ENCODE measurements around the gene ZNF593OS. TPM values are rescaled to one million over a fixed set of nuclear protein-coding genes. Genes with fewer than 3 reads are reported as not detected.

ZNF593OS gene
- total RNA-seq, 1 experiment from 2014 or later: not detected

DNA sequence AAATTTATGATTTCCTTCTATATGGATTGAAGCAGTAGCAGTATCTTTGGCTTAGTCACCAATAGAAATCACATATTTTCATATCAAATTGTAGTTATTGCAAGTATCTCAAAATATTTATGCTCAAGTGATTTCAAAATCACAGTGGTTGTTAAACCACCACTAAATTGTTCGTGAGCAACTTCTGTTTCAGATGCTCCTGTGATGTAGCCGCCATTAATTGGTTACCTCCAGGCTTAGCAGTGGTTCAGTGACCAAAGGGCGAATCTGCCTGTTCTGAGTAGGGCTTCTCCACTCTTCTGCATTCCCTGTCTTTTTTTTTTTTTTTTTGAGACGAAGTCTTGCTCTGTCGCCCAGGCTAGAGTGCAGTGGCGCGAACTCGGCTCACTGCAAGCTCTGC lies 3.7 kb upstream of the ZNF593OS start:
- peaks cover 0 to 10% (median 7%) of the 10 kb centered on the region in 3 experiments; a peak in 3 of 7 replicates for H3K36me3 Mint-ChIP-seq (ENCODE audit: insufficient read depth in 1 of 3, low read depth in 3 of 3)
- no peak overlapping the region for H3K4me2 ChIP-seq (ENCODE audit: insufficient read depth, insufficient read length, low read length)
- H3K27me3 Mint-ChIP-seq (ENCODE audit: low read depth): no peaks in the 10 kb centered on the region
- no peak overlapping the region for H2BK5ac ChIP-seq (ENCODE audit: insufficient read length, low read length)
- WGBS (ENCODE audit: extremely low coverage, insufficient read length, low lambda C conversion rate): no CpG with 5 or more reads among the region's 8 CpGs
- no peak overlapping the region for H4K91ac ChIP-seq (ENCODE audit: insufficient read length, low read depth, low read length)
- no peak overlapping the region for H2AFZ ChIP-seq (ENCODE audit: low read length)
- H3K56ac ChIP-seq (ENCODE audit: insufficient read length, low read depth, low read length): no peak overlapping the region
- no peak overlapping the region for H2BK12ac ChIP-seq (ENCODE audit: insufficient read length, low read depth, low read length)
- no peak overlapping the region for H2BK15ac ChIP-seq (ENCODE audit: low read depth, low read length)
- peaks cover 7 to 24% of the 10 kb centered on the region in 2 experiments; a peak in 3 of 4 replicates for H3K4me1 Mint-ChIP-seq
- H3K23me2 ChIP-seq (ENCODE audit: insufficient read length, low read depth, low read length, poor library complexity, severe bottlenecking): peaks cover 3% of the 10 kb centered on the region
- no peak overlapping the region for H2AK5ac ChIP-seq (ENCODE audit: insufficient read length, low read length)
- no peak overlapping the region for H3K4ac ChIP-seq (ENCODE audit: low read depth, low read length)
- H3K9me3 Mint-ChIP-seq: no peaks in the 10 kb centered on the region
- H3K27ac Mint-ChIP-seq: no peak overlapping the region
- TF ChIP-seq, protein P1, sequence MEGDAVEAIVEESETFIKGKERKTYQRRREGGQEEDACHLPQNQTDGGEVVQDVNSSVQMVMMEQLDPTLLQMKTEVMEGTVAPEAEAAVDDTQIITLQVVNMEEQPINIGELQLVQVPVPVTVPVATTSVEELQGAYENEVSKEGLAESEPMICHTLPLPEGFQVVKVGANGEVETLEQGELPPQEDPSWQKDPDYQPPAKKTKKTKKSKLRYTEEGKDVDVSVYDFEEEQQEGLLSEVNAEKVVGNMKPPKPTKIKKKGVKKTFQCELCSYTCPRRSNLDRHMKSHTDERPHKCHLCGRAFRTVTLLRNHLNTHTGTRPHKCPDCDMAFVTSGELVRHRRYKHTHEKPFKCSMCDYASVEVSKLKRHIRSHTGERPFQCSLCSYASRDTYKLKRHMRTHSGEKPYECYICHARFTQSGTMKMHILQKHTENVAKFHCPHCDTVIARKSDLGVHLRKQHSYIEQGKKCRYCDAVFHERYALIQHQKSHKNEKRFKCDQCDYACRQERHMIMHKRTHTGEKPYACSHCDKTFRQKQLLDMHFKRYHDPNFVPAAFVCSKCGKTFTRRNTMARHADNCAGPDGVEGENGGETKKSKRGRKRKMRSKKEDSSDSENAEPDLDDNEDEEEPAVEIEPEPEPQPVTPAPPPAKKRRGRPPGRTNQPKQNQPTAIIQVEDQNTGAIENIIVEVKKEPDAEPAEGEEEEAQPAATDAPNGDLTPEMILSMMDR (conservative IDR thresholded peaks at IDR 0.05): no peak
- H3K9ac ChIP-seq (ENCODE audit: extremely low read depth, insufficient read length, low read length): no peak overlapping the region
- H4K8ac ChIP-seq (replicated peaks; ENCODE audit: insufficient read length, low read depth, low read length): no peak overlapping the region
- no peak overlapping the region for H3K14ac ChIP-seq (ENCODE audit: insufficient read depth, low read length)
- H3K79me2 ChIP-seq (ENCODE audit: insufficient read depth, low read length): peaks cover 2% of the 10 kb centered on the region; the same call in 1 of the 2 replicates
- H3K18ac ChIP-seq (ENCODE audit: insufficient read length, low read depth, low read length): no peak overlapping the region
- H4K5ac ChIP-seq (ENCODE audit: insufficient read length, low read depth, low read length): no peak overlapping the region
- no peak for DNase-seq
- H3K27ac ChIP-seq (ENCODE audit: insufficient read length, low read depth, low read length): no peak overlapping the region
- H3K23ac ChIP-seq (ENCODE audit: insufficient read length, low read depth, low read length): no peak overlapping the region
- no peaks in the 10 kb centered on the region for H3K27me3 ChIP-seq (ENCODE audit: insufficient read depth, low read length)
- H3K9me3 ChIP-seq (ENCODE audit: control insufficient read depth, low read depth, low read length): no peaks in the 10 kb centered on the region
- no peak overlapping the region for H3T11ph ChIP-seq (ENCODE audit: low read length)
- H2BK20ac ChIP-seq (ENCODE audit: low read depth, low read length, poor library complexity, severe bottlenecking): no peak overlapping the region
- no peaks in the 10 kb centered on the region; the same call in 1 of the 2 replicates for H3K4me1 ChIP-seq (ENCODE audit: insufficient read depth, low read length)
- no peak overlapping the region for H2BK120ac ChIP-seq (ENCODE audit: low read depth, low read length, poor library complexity, severe bottlenecking)
- no peaks in the 10 kb centered on the region for H4K20me1 ChIP-seq (ENCODE audit: control insufficient read depth, insufficient read depth, insufficient read length)
- no peak overlapping the region for H3K4me3 Mint-ChIP-seq
- peaks cover 4% of the 10 kb centered on the region for H3K79me1 ChIP-seq (ENCODE audit: insufficient read depth, low read depth, low read length, poor library complexity, severe bottlenecking)

All from H9 (cell line).